ENCODE data around the gene PWWP2A.

DNA sequence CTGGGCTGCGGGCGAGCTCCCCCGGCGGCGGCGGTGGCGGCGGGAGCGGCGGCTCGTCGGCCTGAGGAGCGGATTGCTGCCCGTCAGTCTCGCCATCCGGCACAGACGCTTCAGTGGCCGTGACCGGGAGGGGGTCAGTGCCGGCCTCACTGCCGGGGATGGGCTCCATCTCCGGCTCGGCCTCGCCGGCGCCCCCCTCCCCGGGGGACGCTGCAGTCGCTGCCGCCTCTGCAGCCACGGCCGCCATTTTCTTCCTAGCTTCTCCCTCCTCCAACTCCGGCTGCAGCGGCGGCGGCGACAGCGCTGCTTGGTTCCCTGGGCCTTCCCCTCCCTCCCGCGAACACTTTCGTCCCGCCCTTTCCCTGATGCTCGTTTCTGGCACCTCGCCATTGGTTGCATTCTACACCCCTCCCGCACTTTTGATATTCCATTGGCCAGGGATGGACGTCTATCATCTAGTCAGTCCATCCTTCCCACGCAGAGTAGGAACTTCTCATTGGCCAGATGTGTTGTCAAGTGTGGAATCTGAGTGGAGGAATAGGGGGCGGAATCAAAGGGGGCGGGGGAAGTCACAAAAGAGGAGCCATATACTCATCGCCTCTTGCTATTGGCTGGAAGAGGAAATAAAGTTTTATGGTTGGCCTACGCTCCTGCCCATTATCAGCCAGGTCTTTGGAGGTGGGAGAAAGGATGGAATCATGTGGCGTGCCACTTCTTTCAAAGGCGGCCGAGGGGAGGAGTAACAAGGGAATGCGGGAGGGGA, at the start of gene PWWP2A:
- TF ChIP-seq, protein P1, sequence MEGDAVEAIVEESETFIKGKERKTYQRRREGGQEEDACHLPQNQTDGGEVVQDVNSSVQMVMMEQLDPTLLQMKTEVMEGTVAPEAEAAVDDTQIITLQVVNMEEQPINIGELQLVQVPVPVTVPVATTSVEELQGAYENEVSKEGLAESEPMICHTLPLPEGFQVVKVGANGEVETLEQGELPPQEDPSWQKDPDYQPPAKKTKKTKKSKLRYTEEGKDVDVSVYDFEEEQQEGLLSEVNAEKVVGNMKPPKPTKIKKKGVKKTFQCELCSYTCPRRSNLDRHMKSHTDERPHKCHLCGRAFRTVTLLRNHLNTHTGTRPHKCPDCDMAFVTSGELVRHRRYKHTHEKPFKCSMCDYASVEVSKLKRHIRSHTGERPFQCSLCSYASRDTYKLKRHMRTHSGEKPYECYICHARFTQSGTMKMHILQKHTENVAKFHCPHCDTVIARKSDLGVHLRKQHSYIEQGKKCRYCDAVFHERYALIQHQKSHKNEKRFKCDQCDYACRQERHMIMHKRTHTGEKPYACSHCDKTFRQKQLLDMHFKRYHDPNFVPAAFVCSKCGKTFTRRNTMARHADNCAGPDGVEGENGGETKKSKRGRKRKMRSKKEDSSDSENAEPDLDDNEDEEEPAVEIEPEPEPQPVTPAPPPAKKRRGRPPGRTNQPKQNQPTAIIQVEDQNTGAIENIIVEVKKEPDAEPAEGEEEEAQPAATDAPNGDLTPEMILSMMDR (IDR thresholded peaks at IDR 0.05), result peak in 3 of 4 experiments; percentile 2 to 34 (median 15)
- TF ChIP-seq POLR2A (IDR thresholded peaks at IDR 0.05), result peak; percentile 69 to 90
